ENCODE measurements around the gene TAC4. TPM values are rescaled to one million over a fixed set of nuclear protein-coding genes. Genes with fewer than 3 reads are reported as not detected.

Gene TAC4
- total RNA-seq, 2 donors from 2014 or later = not detected

DNA sequence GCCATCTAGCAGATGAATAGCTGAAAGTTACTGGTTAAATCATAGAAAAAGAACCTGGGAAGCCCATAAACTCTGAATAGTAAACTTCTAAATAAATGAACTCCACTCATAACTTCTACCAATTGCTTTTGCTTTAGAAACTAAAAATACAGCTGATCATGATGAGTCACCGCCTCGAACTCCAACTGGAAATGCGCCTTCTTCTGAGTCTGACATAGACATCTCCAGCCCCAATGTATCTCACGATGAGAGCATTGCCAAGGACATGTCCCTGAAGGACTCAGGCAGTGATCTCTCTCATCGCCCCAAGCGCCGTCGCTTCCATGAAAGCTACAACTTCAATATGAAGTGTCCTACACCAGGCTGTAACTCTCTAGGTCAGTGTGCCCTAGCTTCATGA lies 49.7 kb downstream of the TAC4 start:
- DNase-seq (ENCODE audit: low spot score in 2 of 2) (no peak), ATAC-seq (no peak)
- Mint-ChIP-seq H3K9me3 (no peaks in the 10 kb centered on the region), H3K27ac (peak overlapping the region in 1 of 2 donors; percentile 6), H3K36me3 (peaks cover 7 to 41% of the 10 kb centered on the region in 2 donors)

GRCh38 chr17:49795372-49795771 lies 52.5 kb downstream of the TAC4 start:
- DNase-seq (ENCODE audit: low spot score in 2 of 2) = no peak
- ATAC-seq = peak in 1 of 2 donors; percentile 60
- Mint-ChIP-seq H3K27ac (no peak overlapping the region), H3K36me3 (peaks cover 7 to 46% of the 10 kb centered on the region in 2 donors), H3K9me3 (no peaks in the 10 kb centered on the region)

GRCh38 chr17:49793309-49793708 lies 54.6 kb downstream of the TAC4 start:
- H3K9me3 Mint-ChIP-seq = no peaks in the 10 kb centered on the region
- no peak overlapping the region for H3K27ac Mint-ChIP-seq
- H3K36me3 Mint-ChIP-seq = peaks cover 15 to 48% of the 10 kb centered on the region in 2 donors
- DNase-seq (ENCODE audit: low spot score in 2 of 2) = no peak
- ATAC-seq = no peak

GRCh38 chr17:49789243-49789578 lies 58.7 kb downstream of the TAC4 start:
- ATAC-seq (no peak), DNase-seq (ENCODE audit: low spot score in 2 of 2) (no peak)
- peaks cover 21 to 46% of the 10 kb centered on the region in 2 donors for H3K36me3 Mint-ChIP-seq
- H3K9me3 Mint-ChIP-seq = no peaks in the 10 kb centered on the region
- peak overlapping the region; percentile 97 to 99 for H3K27ac Mint-ChIP-seq

DNA sequence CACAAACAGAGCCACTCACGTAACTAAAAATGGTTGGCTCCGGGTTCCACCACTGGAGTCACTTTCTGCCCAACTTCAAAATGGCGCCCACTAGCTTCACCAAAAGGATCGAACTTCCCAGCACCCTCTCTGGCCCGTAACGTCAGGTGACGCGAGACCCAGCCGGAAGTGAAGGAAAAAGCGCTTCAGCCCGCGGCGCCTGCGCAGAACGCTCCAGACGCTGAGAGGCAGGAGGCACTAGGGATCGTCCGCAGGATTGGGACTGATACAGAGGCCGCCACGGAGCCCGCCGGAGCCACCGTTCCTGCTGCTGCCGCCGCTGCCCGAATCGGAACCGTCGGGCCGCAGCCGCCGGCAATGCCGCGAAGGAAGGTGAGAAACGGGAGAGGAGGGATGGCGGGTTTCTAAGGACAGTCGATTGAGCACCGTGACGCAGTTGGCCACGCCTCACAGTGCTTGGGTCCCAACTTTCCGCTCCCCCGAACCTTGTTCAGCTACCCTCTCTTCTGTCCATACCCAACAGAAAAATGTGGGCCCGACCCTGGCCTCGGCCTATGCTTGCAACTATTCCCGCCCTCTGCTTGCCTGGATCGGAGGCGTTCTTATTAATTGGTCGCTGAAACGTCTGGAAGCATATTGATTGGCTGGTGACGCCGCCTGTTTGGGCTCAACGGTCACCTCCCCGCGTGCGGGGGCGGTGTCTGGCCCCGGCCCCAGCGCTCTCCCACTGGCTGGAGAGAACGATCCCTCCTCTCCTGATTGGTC lies 59.2 kb downstream of the TAC4 start, which contains the start of gene KAT7:
TSS of gene KAT7 (plus strand) at position 204 of the 765 bp plus-strand sequence. CDS start at position 358, 154 bp downstream.
- peaks cover 21 to 46% of the 10 kb centered on the region in 2 donors for H3K36me3 Mint-ChIP-seq
- peak; percentile 98 for DNase-seq (ENCODE audit: low spot score in 2 of 2)
- H3K9me3 Mint-ChIP-seq = no peaks in the 10 kb centered on the region
- peak within 1 kb of the TSS; percentile 97 to 99 for H3K27ac Mint-ChIP-seq
- peak; percentile 91 to 92 for ATAC-seq

Other genes starting within 250 kb of the TAC4 start
- gene SPOP, start 170.0 kb downstream of the TAC4 start, total RNA-seq = 10 to 100 TPM; 66.9 to 70.3 TPM
- 10 to 100 TPM; 36.2 to 44.1 TPM for gene SLC35B1, start 140.1 kb downstream of the TAC4 start, total RNA-seq
- 10 to 100 TPM; 13.3 to 25.0 TPM for gene FAM117A, start 83.9 kb downstream of the TAC4 start, total RNA-seq
- gene KAT7, start 59.4 kb downstream of the TAC4 start, total RNA-seq = 100 to 1,000 TPM in 1 of 2 donors, 10 to 100 TPM in 1; 75.4 to 119 TPM
- under 1 TPM; 0.27 to 0.56 TPM for gene DLX4, start 121.1 kb upstream of the TAC4 start, total RNA-seq
- gene DLX3, start 147.2 kb upstream of the TAC4 start, total RNA-seq = under 1 TPM in 1 of 2 donors, not detected in 1; 0.10 TPM
- gene ITGA3, start 208.0 kb upstream of the TAC4 start, total RNA-seq = 10 to 100 TPM in 1 of 2 donors, 1 to 10 TPM in 1; 7.4 to 40.7 TPM
- 10 to 100 TPM; 14.3 to 18.7 TPM for gene PDK2, start 247.3 kb upstream of the TAC4 start, total RNA-seq

All from activated naive CD4-positive, alpha-beta T cell treated with anti-CD3 and anti-CD28 coated beads, Interleukin-2, amount 50 U/mL, for 72 hours (primary cell).